HG03135 (cell line): Measurements from ENCODE around the gene KCNJ16.

Source experiments
- ATAC-seq: cut with Tn5 transposase; IDR thresholded peaks from one replicate; pipeline ENCODE4 v1.9.1; 2021; ENCODE audit warnings: mild to moderate bottlenecking, moderate library complexity; ENCODE audit not compliant: unreplicated experiment

KCNJ16 gene

DNA sequence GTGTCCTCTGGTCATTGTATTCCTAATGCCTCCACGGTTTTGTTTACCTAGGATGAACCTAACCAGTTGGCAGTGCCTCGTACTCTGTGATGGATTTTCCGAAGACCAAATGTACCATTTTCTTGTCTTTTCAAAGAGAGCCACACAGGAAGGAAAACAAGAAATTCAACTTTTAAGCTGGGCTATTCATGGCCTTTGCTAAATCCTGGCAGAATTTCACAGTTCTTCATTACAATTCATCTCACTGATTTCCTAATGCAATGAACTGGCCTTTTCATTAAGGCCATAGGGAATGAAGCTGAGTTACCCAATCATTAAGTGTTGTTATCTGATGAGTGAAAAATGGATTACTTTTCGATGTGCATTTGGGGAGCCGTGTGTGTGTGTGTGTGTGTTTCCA lies 7.9 kb upstream of the KCNJ16 start:
- ATAC-seq = no peak

GRCh38 chr17:70070305-70071027 lies 4.6 kb upstream of the KCNJ16 start:
- ATAC-seq = no peak

DNA sequence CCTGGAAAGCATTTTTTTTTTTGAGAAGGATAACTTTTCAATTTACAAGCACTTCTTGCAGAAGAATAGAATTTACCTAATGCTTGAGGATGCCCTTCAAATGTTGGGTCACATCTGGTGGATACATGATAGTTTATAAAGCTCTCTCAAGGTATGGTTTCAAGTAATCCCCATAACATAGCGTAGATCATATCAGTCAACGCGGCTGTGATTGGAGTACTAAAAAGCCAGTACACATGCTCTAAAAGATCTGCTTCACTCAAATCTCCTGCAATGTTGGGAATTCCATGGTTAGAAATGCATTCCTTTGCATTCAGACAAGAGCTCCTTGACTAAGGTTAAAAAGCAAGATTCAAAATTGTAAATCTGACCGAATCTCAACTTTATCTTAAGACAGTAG lies 3.9 kb upstream of the KCNJ16 start:
- ATAC-seq = no peak

- no peak for ATAC-seq
These were observed 3.4 kb upstream of the KCNJ16 start for GRCh38 chr17:70071620-70072019.

GRCh38 chr17:70072546-70073309 lies 2.3 kb upstream of the KCNJ16 start:
- ATAC-seq = no peak

DNA sequence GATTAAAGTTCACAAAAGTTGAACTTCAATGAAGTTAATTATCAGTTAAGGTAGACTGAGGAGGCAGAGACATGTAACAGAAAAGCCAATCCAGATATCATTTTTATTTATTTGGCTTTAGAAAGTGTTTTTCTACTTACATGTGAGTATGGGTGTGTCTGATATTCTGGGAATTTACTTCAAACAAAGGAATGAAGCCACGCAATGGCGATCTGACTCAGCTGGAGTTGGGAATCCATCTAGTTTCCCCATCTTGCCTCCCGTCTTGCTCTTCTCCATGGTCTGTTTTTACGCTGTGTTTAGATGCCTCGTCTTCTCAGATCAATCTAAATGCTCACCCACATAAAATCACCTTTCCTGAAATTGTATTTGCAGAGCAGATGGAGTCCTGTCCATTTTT lies 1.7 kb upstream of the KCNJ16 start:
- ATAC-seq = no peak

DNA sequence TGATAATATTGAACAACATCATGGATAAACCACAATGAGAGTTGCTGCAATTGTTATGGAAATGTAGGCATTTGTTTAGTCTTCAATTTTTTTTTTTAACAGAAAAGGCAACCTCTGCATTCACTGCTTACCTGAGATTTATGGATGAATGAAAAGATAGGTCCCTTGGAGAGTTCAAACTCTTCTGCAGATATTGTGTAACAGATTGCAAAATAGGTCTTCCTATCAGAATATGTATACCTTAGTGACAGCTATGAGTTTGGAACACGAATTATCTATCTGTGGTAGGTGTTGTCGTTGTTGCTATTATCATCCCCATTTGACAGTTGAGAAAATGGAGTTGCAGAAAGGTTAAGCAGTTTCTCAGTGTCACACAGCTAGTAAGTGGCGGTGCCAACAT lies 1.2 kb upstream of the KCNJ16 start:
- no peak for ATAC-seq

DNA sequence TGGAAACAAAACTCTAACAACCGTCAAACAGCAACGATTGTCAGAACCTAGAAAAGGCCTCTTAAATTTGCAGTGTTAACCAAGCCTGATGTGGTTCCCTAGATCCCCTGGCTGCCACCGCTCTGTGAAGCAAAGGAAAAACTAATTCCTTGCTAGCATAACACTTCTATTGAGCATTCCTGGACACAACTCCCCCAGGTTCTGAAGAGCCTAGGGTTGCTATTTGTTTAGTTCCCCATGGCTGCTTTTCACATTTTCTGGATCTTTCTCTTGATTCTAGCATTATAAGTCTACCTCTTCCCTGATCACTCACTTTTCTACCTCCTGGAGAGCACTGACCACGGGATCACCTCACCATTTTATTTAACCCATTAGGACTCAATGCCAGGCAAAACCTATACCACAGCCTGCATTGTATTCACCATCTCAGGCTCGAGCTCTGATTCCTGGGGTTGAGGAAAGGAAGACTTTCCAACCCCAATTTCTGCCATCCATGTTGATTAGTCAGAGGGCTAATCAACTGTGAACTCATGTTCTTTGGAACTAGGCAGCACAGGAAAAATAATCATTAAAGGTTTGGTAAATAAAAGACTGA lies 692 bp upstream of the KCNJ16 start:
- no peak for ATAC-seq

GRCh38 chr17:70076189-70076588 lies 1.2 kb downstream of the KCNJ16 start:
- ATAC-seq = no peak

GRCh38 chr17:70076831-70077230 lies 1.8 kb downstream of the KCNJ16 start:
- no peak for ATAC-seq

DNA sequence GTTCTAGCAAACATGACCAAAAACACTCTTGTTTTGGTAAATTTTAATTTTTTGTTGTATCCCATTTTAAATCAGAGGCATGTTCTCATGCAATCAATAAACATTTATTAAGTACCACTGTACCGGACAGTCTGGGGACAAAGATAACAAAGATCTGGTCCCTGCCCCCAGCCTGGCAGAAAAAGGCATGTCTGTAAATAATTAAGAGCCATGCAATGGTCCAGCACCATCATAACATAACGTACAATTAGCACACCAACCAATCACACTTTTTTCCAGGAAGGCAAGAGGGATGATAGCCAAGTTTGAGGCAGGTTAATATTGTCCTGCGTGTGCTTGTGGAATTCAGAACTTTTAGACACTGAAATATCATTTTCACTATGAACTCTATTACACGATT lies 3.5 kb downstream of the KCNJ16 start:
- no peak for ATAC-seq

GRCh38 chr17:70078994-70079531 lies 4.0 kb downstream of the KCNJ16 start:
- no peak for ATAC-seq

GRCh38 chr17:70080541-70081347 lies 5.7 kb downstream of the KCNJ16 start:
- no peak for ATAC-seq

- ATAC-seq = no peak
These were observed 6.9 kb downstream of the KCNJ16 start for GRCh38 chr17:70081885-70082284.

- ATAC-seq = no peak
These were observed 9.5 kb downstream of the KCNJ16 start for GRCh38 chr17:70084476-70084875.

DNA sequence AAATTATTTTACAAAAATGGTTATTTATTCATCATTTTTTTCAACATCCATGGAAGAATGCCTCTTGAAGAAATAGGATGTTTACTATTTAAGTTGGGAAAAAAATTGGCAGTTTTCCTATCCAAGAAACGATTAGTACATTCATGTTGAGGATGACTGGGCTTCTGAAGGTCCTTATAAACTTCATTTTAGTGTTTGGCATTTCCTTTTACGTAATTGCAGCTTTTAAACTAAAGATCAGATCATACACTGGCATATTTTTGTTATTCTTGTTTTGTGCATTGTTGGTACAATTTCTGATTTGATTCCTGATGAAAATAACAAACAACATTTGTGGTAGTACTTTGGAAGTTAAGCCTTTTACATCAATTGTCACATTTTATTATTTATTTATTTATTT lies 11.5 kb downstream of the KCNJ16 start:
- ATAC-seq = no peak

DNA sequence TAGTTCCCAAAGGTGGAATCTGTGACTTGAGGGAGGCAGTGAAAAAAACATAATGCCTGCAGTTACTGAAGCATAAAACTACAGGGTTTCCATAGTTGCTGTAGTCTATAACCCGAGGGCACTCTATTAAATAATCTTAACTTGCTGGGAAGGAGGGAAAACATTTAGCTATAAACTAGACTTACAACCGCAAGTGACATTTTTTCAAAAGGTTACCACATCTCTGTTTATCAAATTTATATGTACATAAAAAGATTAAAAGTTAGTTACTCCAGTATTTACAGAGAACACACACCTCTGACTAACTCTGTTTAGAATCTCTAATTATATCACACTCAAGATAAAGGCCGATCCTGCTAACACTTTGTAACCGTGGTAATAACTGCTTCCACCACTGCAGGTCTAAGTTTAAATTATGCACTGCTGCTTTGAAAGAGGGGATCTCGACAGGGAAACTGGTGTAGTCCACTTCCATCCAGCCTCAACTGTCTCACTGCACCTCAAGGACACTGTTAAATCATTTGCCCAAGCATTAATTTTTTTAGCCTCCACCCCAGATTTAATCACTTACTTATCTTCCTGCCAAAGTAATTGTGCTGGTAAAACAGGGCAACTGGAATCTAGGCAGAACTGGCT lies 14.6 kb downstream of the KCNJ16 start:
- no peak for ATAC-seq

- no peak for ATAC-seq
These were observed 16.1 kb downstream of the KCNJ16 start for GRCh38 chr17:70091005-70091568.

GRCh38 chr17:70091696-70092095 lies 16.7 kb downstream of the KCNJ16 start:
- ATAC-seq = no peak

DNA sequence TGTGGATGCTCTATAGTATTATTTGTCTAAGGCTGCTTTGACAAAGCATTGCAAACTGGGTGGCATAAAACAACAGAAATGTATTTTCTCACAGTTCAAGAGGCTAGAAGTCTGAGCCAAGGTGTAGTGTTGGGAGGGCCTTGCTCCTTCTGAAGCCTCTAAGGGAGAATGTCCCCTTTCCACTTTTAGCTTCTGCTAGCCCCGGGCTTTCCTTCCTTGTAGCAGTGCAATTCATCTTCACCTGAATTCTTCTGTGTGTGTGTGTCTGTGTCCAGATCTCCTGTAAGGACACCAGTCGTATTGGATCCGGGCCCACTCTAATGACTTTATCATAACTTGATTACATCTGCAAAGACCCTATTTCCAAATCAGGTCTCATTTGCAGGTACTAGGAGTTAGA lies 18.1 kb downstream of the KCNJ16 start:
- no peak for ATAC-seq
